Dendritic cell treated with granulocyte-macrophage colony-stimulating factor and Interleukin-4, amounts not matched to agents 40 ng/mL and 50 ng/mL, for 4 days (primary cell): ENCODE measurements around the gene PCSK9.

Source experiments
- H3K27ac Mint-ChIP-seq: one replicate; pipeline ENCODE4 v1.8.0; 2022; ENCODE audit warnings: mild to moderate bottlenecking, mixed read lengths
- H3K27me3 Mint-ChIP-seq: one replicate; pipeline ENCODE4 v1.8.0; 2022; ENCODE audit warnings: mild to moderate bottlenecking, mixed read lengths
- H3K36me3 Mint-ChIP-seq: one replicate; pipeline ENCODE4 v1.8.0; 2022; ENCODE audit warnings: low read depth, mixed read lengths
- H3K4me1 Mint-ChIP-seq: one replicate; pipeline ENCODE4 v1.8.0; 2022; ENCODE audit warnings: low read depth, mixed read lengths
- H3K4me3 Mint-ChIP-seq: one replicate; pipeline ENCODE4 v1.8.0; 2022; ENCODE audit warnings: mild to moderate bottlenecking, moderate library complexity, mixed read lengths
- H3K9me3 Mint-ChIP-seq: one replicate; pipeline ENCODE4 v1.8.0; 2022; ENCODE audit warnings: mixed read lengths
- intact Hi-C: fragments of 100-400 bp; cut with micrococcal nuclease; formaldehyde crosslinking; loops from one replicate; pipeline ENCODE4 v1.15.0; 2022

PCSK9 gene

GRCh38 chr1:55064861-55065263 is 25.5 kb downstream of the PCSK9 start:
- peaks cover 33% of the 10 kb centered on the region for H3K36me3 Mint-ChIP-seq
- H3K4me1 Mint-ChIP-seq = no peaks in the 10 kb centered on the region
- H3K27ac Mint-ChIP-seq = no peak overlapping the region
- H3K9me3 Mint-ChIP-seq = no peaks in the 10 kb centered on the region
- intact Hi-C loops = no loop called here
- H3K4me3 Mint-ChIP-seq = no peak overlapping the region
- H3K27me3 Mint-ChIP-seq = no peaks in the 10 kb centered on the region

GRCh38 chr1:55065648-55066047 is 26.3 kb downstream of the PCSK9 start:
- intact Hi-C loops = no loop called here

GRCh38 chr1:55067022-55067778 is 27.9 kb downstream of the PCSK9 start:
- Mint-ChIP-seq H3K27me3 (no peaks in the 10 kb centered on the region), H3K4me1 (no peaks in the 10 kb centered on the region), H3K9me3 (no peaks in the 10 kb centered on the region), H3K4me3 (no peak overlapping the region), H3K27ac (no peak overlapping the region), H3K36me3 (peaks cover 56% of the 10 kb centered on the region)
- intact Hi-C loops = no loop called here

More at GRCh38 chr1:55065648-55066047, 26.3 kb downstream of the PCSK9 start:
- no peaks in the 10 kb centered on the region for H3K27me3 Mint-ChIP-seq
- no peak overlapping the region for H3K4me3 Mint-ChIP-seq
- H3K36me3 Mint-ChIP-seq = peaks cover 41% of the 10 kb centered on the region
- H3K9me3 Mint-ChIP-seq = no peaks in the 10 kb centered on the region
- H3K4me1 Mint-ChIP-seq = no peaks in the 10 kb centered on the region
- no peak overlapping the region for H3K27ac Mint-ChIP-seq

GRCh38 chr1:55067914-55068313 is 28.6 kb downstream of the PCSK9 start:
- Mint-ChIP-seq H3K27me3 (no peaks in the 10 kb centered on the region), H3K27ac (no peak overlapping the region), H3K9me3 (no peaks in the 10 kb centered on the region), H3K4me1 (no peaks in the 10 kb centered on the region), H3K4me3 (no peak overlapping the region), H3K36me3 (peaks cover 63% of the 10 kb centered on the region)
- intact Hi-C loops = no loop called here

- H3K27me3 Mint-ChIP-seq = no peaks in the 10 kb centered on the region
- peaks cover 70% of the 10 kb centered on the region for H3K36me3 Mint-ChIP-seq
- no peak overlapping the region for H3K4me3 Mint-ChIP-seq
- H3K9me3 Mint-ChIP-seq = no peaks in the 10 kb centered on the region
- no peak overlapping the region for H3K27ac Mint-ChIP-seq
- no peaks in the 10 kb centered on the region for H3K4me1 Mint-ChIP-seq
- intact Hi-C loops = no loop called here
These were observed 29.3 kb downstream of the PCSK9 start for GRCh38 chr1:55068638-55069037.

GRCh38 chr1:55069280-55069679 is 29.9 kb downstream of the PCSK9 start:
- no peaks in the 10 kb centered on the region for H3K27me3 Mint-ChIP-seq
- H3K4me1 Mint-ChIP-seq = no peaks in the 10 kb centered on the region
- H3K36me3 Mint-ChIP-seq = peaks cover 77% of the 10 kb centered on the region
- no peaks in the 10 kb centered on the region for H3K9me3 Mint-ChIP-seq
- H3K27ac Mint-ChIP-seq = no peak overlapping the region
- H3K4me3 Mint-ChIP-seq = no peak overlapping the region
- intact Hi-C loops = no loop called here

DNA sequence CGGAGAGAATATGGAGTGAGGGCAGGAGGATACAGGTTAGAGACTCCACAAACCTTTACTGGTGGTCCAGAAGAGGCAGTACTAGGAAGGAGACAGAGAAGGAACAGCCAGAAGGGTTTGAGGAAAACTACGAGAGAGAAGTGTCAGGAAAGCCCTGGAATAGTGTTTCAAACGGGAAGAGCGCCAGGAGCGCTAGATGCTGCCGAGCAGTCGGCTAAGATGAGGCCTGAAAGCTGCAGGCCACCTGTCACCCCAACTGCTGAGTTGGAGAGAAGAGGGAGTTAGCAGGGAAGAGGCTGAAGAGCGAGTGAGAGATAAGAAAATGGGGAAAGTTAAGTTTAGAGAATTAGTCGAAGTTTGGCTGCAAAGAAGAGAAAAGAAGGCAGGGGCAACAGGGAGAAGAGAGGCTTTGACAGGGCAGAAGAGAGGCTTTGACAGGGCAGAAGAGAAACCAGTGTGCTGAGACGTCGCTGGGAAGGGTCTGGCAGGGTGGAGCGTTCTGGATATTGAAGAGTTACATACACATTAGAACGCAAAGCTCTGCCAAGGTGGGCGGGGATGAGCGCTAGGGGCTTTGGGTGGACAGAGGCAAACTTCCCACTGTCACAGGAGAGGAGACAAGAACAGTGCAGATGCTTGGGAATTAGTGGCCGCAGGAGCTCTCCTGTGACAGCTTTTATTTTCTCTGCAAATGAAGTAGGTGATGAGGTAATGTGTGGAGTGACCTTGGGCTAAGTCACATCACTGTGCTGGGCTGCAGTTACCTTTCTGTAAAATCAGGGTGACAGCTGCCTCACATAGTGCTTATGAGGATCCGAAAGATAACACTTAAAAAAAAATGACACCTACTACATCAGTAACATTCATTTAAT is 31.2 kb downstream of the PCSK9 start:
- Mint-ChIP-seq H3K27me3 (no peaks in the 10 kb centered on the region), H3K36me3 (peaks cover 89% of the 10 kb centered on the region), H3K4me1 (no peaks in the 10 kb centered on the region), H3K27ac (no peak overlapping the region), H3K9me3 (no peaks in the 10 kb centered on the region), H3K4me3 (no peak overlapping the region)
- intact Hi-C loops = no loop called here

DNA sequence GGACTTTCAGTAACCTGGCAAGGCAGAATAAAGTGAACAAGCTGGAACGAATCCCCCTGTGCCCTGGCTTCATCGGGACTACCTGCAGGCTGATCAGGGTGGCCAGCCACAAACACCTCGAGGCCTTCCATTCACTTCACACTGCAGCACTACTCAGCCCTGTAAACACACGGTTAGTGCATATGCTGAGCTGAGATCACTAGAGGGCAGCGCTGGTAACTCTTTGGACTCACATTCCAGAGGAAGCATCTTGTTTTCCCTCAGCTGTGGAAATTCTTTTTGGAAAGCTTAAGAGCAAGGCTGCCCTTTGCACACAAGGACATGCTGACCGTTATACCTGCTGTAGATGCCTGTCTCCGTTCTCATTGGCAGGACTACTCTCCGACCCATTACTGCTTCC is 32.1 kb downstream of the PCSK9 start:
- H3K4me3 Mint-ChIP-seq = no peak overlapping the region
- H3K27me3 Mint-ChIP-seq = no peaks in the 10 kb centered on the region
- peaks cover 92% of the 10 kb centered on the region for H3K36me3 Mint-ChIP-seq
- H3K9me3 Mint-ChIP-seq = no peaks in the 10 kb centered on the region
- no peak overlapping the region for H3K27ac Mint-ChIP-seq
- no peaks in the 10 kb centered on the region for H3K4me1 Mint-ChIP-seq
- intact Hi-C loops = no loop called here

DNA sequence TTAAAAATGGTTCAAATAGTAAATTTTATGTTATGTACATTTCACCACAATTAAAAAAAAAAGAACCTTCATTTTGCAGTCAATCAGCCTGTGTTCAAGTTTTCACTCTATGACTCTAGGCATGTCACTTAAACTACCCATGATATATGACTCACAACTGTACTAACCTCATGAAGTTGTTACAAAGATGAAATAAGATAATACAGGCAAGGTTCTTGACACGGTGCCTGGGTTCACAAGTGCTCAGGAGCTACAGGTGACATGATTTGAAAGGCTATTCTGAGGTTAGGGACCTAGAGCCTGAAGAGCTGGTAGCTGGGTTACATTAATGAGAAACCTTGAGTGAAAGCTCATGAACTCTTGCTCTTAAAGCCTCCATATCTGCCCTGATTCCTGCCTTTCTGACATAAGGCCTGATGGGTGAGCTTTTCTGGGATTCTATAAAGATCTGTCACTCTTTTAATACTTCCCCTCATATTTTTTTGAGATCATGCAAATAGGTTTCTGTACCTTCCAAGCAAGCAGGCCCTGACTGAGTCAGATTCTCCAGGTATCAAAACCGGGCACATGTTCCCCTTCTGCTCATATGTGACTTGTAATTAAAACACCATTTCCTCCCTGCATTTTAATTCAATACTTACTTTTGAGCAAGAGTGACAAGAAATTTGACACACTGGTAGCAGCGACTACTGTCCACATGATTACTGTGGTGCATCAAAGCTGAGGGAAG is 34.0 kb downstream of the PCSK9 start:
- H3K4me3 Mint-ChIP-seq = no peak overlapping the region
- no peaks in the 10 kb centered on the region for H3K9me3 Mint-ChIP-seq
- intact Hi-C loops = no loop called here
- no peaks in the 10 kb centered on the region for H3K27me3 Mint-ChIP-seq
- no peak overlapping the region for H3K27ac Mint-ChIP-seq
- H3K4me1 Mint-ChIP-seq = no peaks in the 10 kb centered on the region
- peaks cover 92% of the 10 kb centered on the region for H3K36me3 Mint-ChIP-seq

GRCh38 chr1:55074455-55074854 is 35.1 kb downstream of the PCSK9 start:
- H3K4me3 Mint-ChIP-seq = no peak overlapping the region
- no peaks in the 10 kb centered on the region for H3K27me3 Mint-ChIP-seq
- no peaks in the 10 kb centered on the region for H3K4me1 Mint-ChIP-seq
- peaks cover 92% of the 10 kb centered on the region for H3K36me3 Mint-ChIP-seq
- no peak overlapping the region for H3K27ac Mint-ChIP-seq
- intact Hi-C loops = no loop called here
- H3K9me3 Mint-ChIP-seq = no peaks in the 10 kb centered on the region

DNA sequence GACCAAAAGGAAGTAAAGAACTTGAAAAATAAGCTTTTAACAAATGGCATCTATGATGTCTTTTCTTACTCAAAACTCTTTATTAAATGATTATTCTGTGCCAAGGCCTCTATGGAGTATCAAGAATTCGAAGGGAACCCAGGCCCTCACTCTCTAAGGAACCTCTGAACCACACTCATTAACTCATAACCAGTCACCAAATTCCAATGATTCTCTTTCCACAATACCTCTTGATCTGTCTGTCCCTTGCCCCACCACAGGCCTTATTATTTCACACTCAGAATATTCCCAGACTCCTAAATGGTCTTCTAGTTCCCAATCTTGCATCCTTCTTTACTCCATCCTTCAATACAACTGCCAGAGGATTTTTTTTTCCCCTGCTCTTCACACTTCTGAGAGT is 37.0 kb downstream of the PCSK9 start:
- Mint-ChIP-seq H3K27ac (no peak overlapping the region), H3K27me3 (no peaks in the 10 kb centered on the region)

GRCh38 chr1:55078470-55078869 is 39.1 kb downstream of the PCSK9 start:
- no peaks in the 10 kb centered on the region for H3K4me1 Mint-ChIP-seq
- H3K27ac Mint-ChIP-seq = no peak overlapping the region
- no peaks in the 10 kb centered on the region for H3K9me3 Mint-ChIP-seq
- intact Hi-C loops = no loop called here
- no peak overlapping the region for H3K4me3 Mint-ChIP-seq
- H3K36me3 Mint-ChIP-seq = peaks cover 90% of the 10 kb centered on the region
- H3K27me3 Mint-ChIP-seq = no peaks in the 10 kb centered on the region

More for the DNA sequence above, 37.0 kb downstream of the PCSK9 start:
- intact Hi-C loops = no loop called here
- H3K4me3 Mint-ChIP-seq = no peak overlapping the region
- H3K36me3 Mint-ChIP-seq = peaks cover 92% of the 10 kb centered on the region
- H3K4me1 Mint-ChIP-seq = no peaks in the 10 kb centered on the region
- no peaks in the 10 kb centered on the region for H3K9me3 Mint-ChIP-seq

DNA sequence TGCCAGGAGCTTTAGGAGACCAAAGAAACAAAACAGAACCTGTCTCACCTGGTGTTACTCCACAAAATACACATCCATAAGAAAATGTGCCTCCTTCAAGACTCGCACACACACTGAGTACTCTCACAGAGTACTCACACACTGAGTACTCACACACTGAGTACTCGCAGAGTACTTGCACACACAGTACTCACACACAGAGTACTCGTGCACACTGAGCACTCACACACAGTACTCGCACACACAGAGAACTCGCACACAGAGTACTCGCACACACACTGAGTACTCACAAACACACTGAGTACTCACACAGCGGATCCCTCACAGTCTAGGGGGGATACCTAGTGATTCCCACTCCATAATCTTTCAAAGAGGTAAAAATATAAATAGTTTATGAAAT is 40.3 kb downstream of the PCSK9 start:
- Mint-ChIP-seq H3K27ac (no peak overlapping the region), H3K4me3 (no peak overlapping the region), H3K9me3 (no peaks in the 10 kb centered on the region), H3K27me3 (no peaks in the 10 kb centered on the region), H3K4me1 (no peaks in the 10 kb centered on the region), H3K36me3 (peaks cover 90% of the 10 kb centered on the region)
- intact Hi-C loops = no loop called here
